IMR-90 (cell line): ENCODE measurements around the gene BET1L. TPM values are rescaled to one million over a fixed set of nuclear protein-coding genes. Genes with fewer than 3 reads are reported as not detected.

Source experiments
- ATAC-seq: fragments of 200-7000 bp; cut with Tn5 transposase; 2 replicates; pipeline ENCODE4 v1.9.1; 2020; ENCODE audit warnings: low read depth, mild to moderate bottlenecking, moderate library complexity
- BruUV-seq: library from RNA; stranded (reverse); fragments of 400-500 nt; replicated peaks from 2 replicates; lab custom pipeline; 2021; lab: Mats Ljungman, UMichigan
- CTCF ChIA-PET: fragments of 300-600 bp; formaldehyde crosslinking; extraction: SDS; loops from one replicate; lab custom pipeline; 2021; ENCODE audit warnings: antibody characterized with exemption; lab: Yijun Ruan, JAX
- POLR2A ChIA-PET: fragments of 300-600 bp; sonication (Branson Sonifier 250); formaldehyde crosslinking; loops from one replicate; lab custom pipeline; 2022; ENCODE audit warnings: antibody characterized with exemption; ENCODE audit not compliant: unreplicated experiment; lab: Charles Lee
- DNase-seq: peaks from one replicate; pipeline ENCODE4 v3.0.0; 2013
- H2AFZ ChIP-seq: replicated peaks from 2 replicates; pipeline ENCODE3; 2013; ENCODE audit warnings: low read length, mild to moderate bottlenecking; ENCODE audit not compliant: poor library complexity
- H2AK5ac ChIP-seq: 2 replicates; pipeline ENCODE4 v1.6.1; 2013; ENCODE audit warnings: low read depth, low read length, inconsistent platforms
- H2AK9ac ChIP-seq: replicated peaks from 2 replicates; pipeline ENCODE3; 2013; ENCODE audit warnings: mild to moderate bottlenecking, low read depth, low read length, moderate library complexity; ENCODE audit not compliant: poor library complexity
- H2BK120ac ChIP-seq: 2 replicates; pipeline ENCODE4 v1.6.1; 2013; ENCODE audit warnings: low read depth, low read length, inconsistent platforms
- H2BK15ac ChIP-seq: 3 replicates; pipeline ENCODE4 v1.6.1; 2013; ENCODE audit warnings: low read depth, low read length, inconsistent platforms
- H2BK20ac ChIP-seq: 2 replicates; pipeline ENCODE4 v1.6.1; 2013; ENCODE audit warnings: low read depth, mild to moderate bottlenecking, inconsistent platforms, low read length, moderate library complexity
- H2BK5ac ChIP-seq: 2 replicates; pipeline ENCODE4 v1.6.1; 2013; ENCODE audit warnings: mild to moderate bottlenecking, low read depth, low read length, inconsistent platforms; ENCODE audit not compliant: poor library complexity, severe bottlenecking
- H3K14ac ChIP-seq: replicated peaks from 2 replicates; pipeline ENCODE4 v1.6.1; 2013; ENCODE audit warnings: low read depth, low read length, inconsistent platforms
- H3K18ac ChIP-seq: 2 replicates; pipeline ENCODE4 v1.6.1; 2013; ENCODE audit warnings: low read depth, low read length, control low read depth
- H3K23ac ChIP-seq: 2 replicates; pipeline ENCODE4 v1.6.1; 2013; ENCODE audit warnings: low read depth, low read length, inconsistent platforms
- H3K27ac ChIP-seq: 2 replicates; pipeline ENCODE4 v1.5.1; 2013; ENCODE audit warnings: mild to moderate bottlenecking, control low read depth, low read length; ENCODE audit not compliant: insufficient read depth
- H3K27me3 ChIP-seq: 2 replicates; pipeline ENCODE4 v1.6.1; 2013; ENCODE audit warnings: low read length; ENCODE audit not compliant: control insufficient read depth, insufficient read depth
- H3K36me3 ChIP-seq: 2 replicates; pipeline ENCODE4 v1.6.1; 2013; ENCODE audit warnings: low read length, mixed read lengths; ENCODE audit not compliant: control insufficient read depth, insufficient read depth
- H3K4ac ChIP-seq: 2 replicates; pipeline ENCODE4 v1.6.1; 2013; ENCODE audit warnings: low read depth, low read length, inconsistent platforms
- H3K4me1 ChIP-seq: 2 replicates; pipeline ENCODE4 v1.6.1; 2013; ENCODE audit warnings: low read length, mixed read lengths; ENCODE audit not compliant: control insufficient read depth, insufficient read depth
- H3K4me2 ChIP-seq: 2 replicates; pipeline ENCODE4 v1.6.1; 2013; ENCODE audit warnings: low read depth, mild to moderate bottlenecking, control low read depth, low read length, moderate library complexity
- H3K4me3 ChIP-seq: 2 replicates; pipeline ENCODE4 v1.5.1; 2013; ENCODE audit warnings: low read depth, mild to moderate bottlenecking, control low read depth, low read length, moderate library complexity; ENCODE audit not compliant: insufficient read depth
- H3K56ac ChIP-seq: 2 replicates; pipeline ENCODE4 v1.6.1; 2013; ENCODE audit warnings: low read length, inconsistent platforms; ENCODE audit not compliant: insufficient read depth; ENCODE audit errors: extremely low read depth
- H3K79me1 ChIP-seq, 2 experiments: 2 replicates each; pipeline ENCODE4 v1.6.1; 2013; ENCODE audit warnings: low read length in 2 of 2, inconsistent platforms in 1 of 2, low read depth in 1 of 2
- H3K9ac ChIP-seq: 2 replicates; pipeline ENCODE4 v1.6.1; 2013; ENCODE audit warnings: low read depth, low read length, control low read depth
- H3K9me1 ChIP-seq: 2 replicates; pipeline ENCODE4 v1.6.1; 2013; ENCODE audit warnings: low read length, inconsistent platforms; ENCODE audit not compliant: insufficient read depth
- H3K9me3 ChIP-seq: 2 replicates; pipeline ENCODE4 v1.6.1; 2013; ENCODE audit warnings: low read length; ENCODE audit not compliant: control insufficient read depth, insufficient read depth
- H4K20me1 ChIP-seq: 2 replicates; pipeline ENCODE4 v1.6.1; 2013; ENCODE audit warnings: low read length, inconsistent platforms; ENCODE audit not compliant: insufficient read depth
- H4K5ac ChIP-seq: 2 replicates; pipeline ENCODE4 v1.6.1; 2013; ENCODE audit warnings: mild to moderate bottlenecking, low read depth, low read length, control low read depth
- H4K8ac ChIP-seq, 2 experiments: 2 replicates each; pipeline ENCODE4 v1.6.1; 2013; ENCODE audit warnings: low read depth in 2 of 2, low read length in 2 of 2, control low read depth in 1 of 2, inconsistent platforms in 1 of 2
- H4K91ac ChIP-seq: 2 replicates; pipeline ENCODE4 v1.6.1; 2013; ENCODE audit warnings: low read depth, low read length, inconsistent platforms; ENCODE audit not compliant: insufficient read depth
- BHLHE40 ChIP-seq: fragments of 150-350 bp; IDR thresholded peaks from 2 replicates; pipeline ENCODE4 v1.6.1; 2016; ENCODE audit warnings: mild to moderate bottlenecking, low read depth, low read length
- CEBPB ChIP-seq: IDR thresholded peaks from 2 replicates; pipeline ENCODE4 v1.6.1; 2012; ENCODE audit warnings: low read depth, low read length, improper control_type of control experiment
- CHD1 ChIP-seq: IDR thresholded peaks from 2 replicates; pipeline ENCODE4 v1.6.1; 2012; ENCODE audit warnings: low read depth, low read length, improper control_type of control experiment
- FOS ChIP-seq: fragments of 150-350 bp; IDR thresholded peaks from 2 replicates; pipeline ENCODE4 v1.6.1; 2016; ENCODE audit warnings: low read depth, low read length
- MAFK ChIP-seq: IDR thresholded peaks from 2 replicates; pipeline ENCODE4 v1.6.1; 2012; ENCODE audit warnings: low read depth, low read length, improper control_type of control experiment
- MAZ ChIP-seq: IDR thresholded peaks from 2 replicates; pipeline ENCODE4 v1.6.1; 2012; ENCODE audit warnings: low read depth, mild to moderate bottlenecking, low read length, improper control_type of control experiment, moderate library complexity, borderline replicate concordance
- MXI1 ChIP-seq: IDR thresholded peaks from 2 replicates; pipeline ENCODE4 v1.6.1; 2012; ENCODE audit warnings: low read depth, mild to moderate bottlenecking, low read length, moderate library complexity, borderline replicate concordance
- NFE2L2 ChIP-seq: fragments of 150-350 bp; IDR thresholded peaks from 2 replicates; pipeline ENCODE4 v1.6.1; 2016; ENCODE audit warnings: low read depth, mild to moderate bottlenecking, low read length
- POLR2A ChIP-seq: IDR thresholded peaks from 2 replicates; pipeline ENCODE4 v1.6.1; 2012; ENCODE audit warnings: mild to moderate bottlenecking, low read depth, low read length
- RCOR1 ChIP-seq: IDR thresholded peaks from 2 replicates; pipeline ENCODE4 v1.6.1; 2012; ENCODE audit warnings: mild to moderate bottlenecking, low read length, improper control_type of control experiment; ENCODE audit not compliant: insufficient replicate concordance
- RFX5 ChIP-seq: IDR thresholded peaks from 2 replicates; pipeline ENCODE4 v1.8.0; 2012; ENCODE audit warnings: low read depth, mild to moderate bottlenecking, low read length, moderate library complexity
- SMC3 ChIP-seq: fragments of 150-350 bp; IDR thresholded peaks from 2 replicates; pipeline ENCODE4 v1.6.1; 2016; ENCODE audit warnings: low read depth, mild to moderate bottlenecking, antibody characterized with exemption, low read length, moderate library complexity
- WGBS, 2 experiments: methylation state at CpG; one replicate each; pipeline versions ENCODE4 v1.1.5 to v1.1.7; 2013; ENCODE audit warnings: missing lambda C conversion rate in 2 of 2; ENCODE audit not compliant: insufficient read length in 1 of 2; ENCODE audit errors: extremely low coverage in 2 of 2; 5-methylcytosine and 5-hydroxymethylcytosine counted together
- dilution Hi-C: fragments of 300-500 bp; cut with HindIII; formaldehyde crosslinking; loops from one replicate; pipeline ENCODE4 v1.14.3; 2018; ENCODE audit warnings: low sequenced_read_pairs; ENCODE audit not compliant: unreplicated experiment
- in situ Hi-C: fragments of 300-500 bp; cut with MboI; formaldehyde crosslinking; loops from 3 replicates; pipeline ENCODE4 v1.14.3; 2019; ENCODE audit warnings: low sequenced_read_pairs, inconsistent platforms, mixed read lengths
- intact Hi-C: fragments of 100-400 bp; cut with micrococcal nuclease; formaldehyde crosslinking; loops from 2 replicates; pipeline ENCODE4 v1.10.0; 2022
- polyA plus RNA-seq, 3 experiments: library from polyadenylated mRNA; depleted of rRNA; stranded (reverse); fragments of >200 nt; gene quantifications; 2 replicates each; pipeline ENCODE4 v1.2.3, GENCODE V29; 2012; ENCODE audit warnings: low replicate concordance in 1 of 3
- total RNA-seq: library from RNA; depleted of rRNA; stranded (reverse); fragments of >200 nt; gene quantifications from 2 replicates; pipeline ENCODE4 v1.2.3, GENCODE V29; 2012
- TF ChIP-seq, protein P1 (sequence below): conservative IDR thresholded peaks from 2 replicates; pipeline ENCODE4 v1.5.1; 2012; ENCODE audit warnings: mild to moderate bottlenecking, low read depth, low read length, improper control_type of control experiment
- TF ChIP-seq, protein P2 (sequence below): fragments of 150-350 bp; IDR thresholded peaks from 2 replicates; pipeline ENCODE4 v1.6.1; 2016; ENCODE audit warnings: low read depth, mild to moderate bottlenecking, low read length, moderate library complexity, borderline replicate concordance
- TF ChIP-seq, protein P3 (sequence below): fragments of 150-350 bp; IDR thresholded peaks from 2 replicates; pipeline ENCODE4 v1.6.1; 2017; ENCODE audit warnings: mild to moderate bottlenecking, antibody characterized with exemption, low read length, low read depth

The BET1L gene
- total and polyA plus RNA-seq, 2 of the 4 experiments (the other 2 are of a cell fraction), result 10.8 to 90.7 TPM

DNA sequence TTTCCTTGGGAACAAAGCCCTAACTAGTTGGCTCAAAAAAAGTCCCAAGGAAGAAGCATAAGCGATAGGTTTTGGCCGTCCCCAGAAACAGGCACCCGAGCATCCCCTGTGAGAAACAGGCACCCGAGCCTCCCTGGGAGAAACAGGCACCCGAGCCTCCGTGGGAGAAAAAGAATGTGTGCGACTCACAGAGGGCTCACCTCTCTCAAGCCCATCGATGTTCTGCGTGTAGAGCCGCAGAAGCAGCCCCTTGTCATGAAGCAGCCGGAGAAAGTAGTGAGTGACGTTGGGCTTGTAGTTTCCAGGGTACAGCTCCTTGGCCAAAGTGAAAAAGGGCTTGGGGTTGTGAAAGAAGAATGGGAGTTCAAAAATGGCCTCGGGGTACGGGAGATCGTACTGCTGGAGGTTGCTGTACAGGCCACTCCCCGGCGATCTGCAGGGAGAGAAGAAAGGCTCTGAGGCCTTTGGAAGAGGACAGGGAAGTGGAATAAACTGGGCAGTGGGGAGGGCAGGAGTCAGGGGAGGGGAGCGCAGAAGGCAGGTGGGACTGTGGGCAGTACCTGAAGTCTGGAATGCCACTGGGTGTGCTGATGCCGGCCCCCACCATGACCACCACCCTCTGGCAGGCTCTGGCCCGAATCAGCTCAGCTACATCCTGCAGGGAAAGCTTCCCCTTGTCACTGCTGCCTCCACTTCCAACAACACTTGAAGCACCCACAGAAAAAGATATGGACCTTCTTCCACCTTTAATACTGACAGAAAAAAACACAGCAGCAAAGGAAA is 25.8 kb upstream of the BET1L start:
- in situ Hi-C loops, result no loop called here
- BruUV-seq, result no TSS peak
- no peak overlapping the region for H2BK5ac ChIP-seq
- H2BK120ac ChIP-seq, result no peak overlapping the region
- no peak overlapping the region for H2AFZ ChIP-seq
- H3K56ac ChIP-seq, result no peak overlapping the region
- H3K14ac ChIP-seq, result no peak overlapping the region
- H3K4me2 ChIP-seq, result no peak overlapping the region
- peaks cover 5% of the 10 kb centered on the region for H4K20me1 ChIP-seq
- dilution Hi-C loops, result no loop called here
- H2AK5ac ChIP-seq, result no peak overlapping the region
- H2BK15ac ChIP-seq, result no peak overlapping the region
- no peak overlapping the region for H4K8ac ChIP-seq
- no peaks in the 10 kb centered on the region for H3K9me3 ChIP-seq
- H4K5ac ChIP-seq, result no peak overlapping the region
- no peaks in the 10 kb centered on the region for H3K9me1 ChIP-seq
- peaks cover 2% of the 10 kb centered on the region for H3K4me1 ChIP-seq
- H3K23ac ChIP-seq, result no peak overlapping the region; the same call in 1 of the 2 replicates
- intact Hi-C loops, result no loop called here
- ChIA-PET CTCF (no interaction called here), POLR2A (no interaction called here)
- peak overlapping the region; percentile 13 for H2AK9ac ChIP-seq
- ATAC-seq, result no peak
- DNase-seq, result no peak
- peaks cover 2% of the 10 kb centered on the region; the same call in 1 of the 2 replicates for H3K36me3 ChIP-seq
- no peak overlapping the region for H3K18ac ChIP-seq
- H3K27me3 ChIP-seq, result no peaks in the 10 kb centered on the region
- H3K27ac ChIP-seq, result no peak overlapping the region
- no peak overlapping the region for H3K4ac ChIP-seq
- no peak overlapping the region for H3K9ac ChIP-seq
- no peak overlapping the region for H3K4me3 ChIP-seq
- H3K79me1 ChIP-seq, result peaks cover 9 to 44% of the 10 kb centered on the region in 2 experiments; a peak in 3 of 4 replicates
- 98% methylated on average over 11 of the region's 20 CpGs; no CpG with 5 or more reads in 1 of the 2 experiments for WGBS, 2 experiments
- H4K91ac ChIP-seq, result no peak overlapping the region
- H2BK20ac ChIP-seq, result no peak overlapping the region
- no peak for TF ChIP-seq MAZ
- TF ChIP-seq, protein P1, sequence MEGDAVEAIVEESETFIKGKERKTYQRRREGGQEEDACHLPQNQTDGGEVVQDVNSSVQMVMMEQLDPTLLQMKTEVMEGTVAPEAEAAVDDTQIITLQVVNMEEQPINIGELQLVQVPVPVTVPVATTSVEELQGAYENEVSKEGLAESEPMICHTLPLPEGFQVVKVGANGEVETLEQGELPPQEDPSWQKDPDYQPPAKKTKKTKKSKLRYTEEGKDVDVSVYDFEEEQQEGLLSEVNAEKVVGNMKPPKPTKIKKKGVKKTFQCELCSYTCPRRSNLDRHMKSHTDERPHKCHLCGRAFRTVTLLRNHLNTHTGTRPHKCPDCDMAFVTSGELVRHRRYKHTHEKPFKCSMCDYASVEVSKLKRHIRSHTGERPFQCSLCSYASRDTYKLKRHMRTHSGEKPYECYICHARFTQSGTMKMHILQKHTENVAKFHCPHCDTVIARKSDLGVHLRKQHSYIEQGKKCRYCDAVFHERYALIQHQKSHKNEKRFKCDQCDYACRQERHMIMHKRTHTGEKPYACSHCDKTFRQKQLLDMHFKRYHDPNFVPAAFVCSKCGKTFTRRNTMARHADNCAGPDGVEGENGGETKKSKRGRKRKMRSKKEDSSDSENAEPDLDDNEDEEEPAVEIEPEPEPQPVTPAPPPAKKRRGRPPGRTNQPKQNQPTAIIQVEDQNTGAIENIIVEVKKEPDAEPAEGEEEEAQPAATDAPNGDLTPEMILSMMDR, result no peak
- no peak for TF ChIP-seq POLR2A
- no peak for TF ChIP-seq MXI1
- no peak for TF ChIP-seq MAFK
- no peak for TF ChIP-seq RCOR1
- TF ChIP-seq, protein P2, sequence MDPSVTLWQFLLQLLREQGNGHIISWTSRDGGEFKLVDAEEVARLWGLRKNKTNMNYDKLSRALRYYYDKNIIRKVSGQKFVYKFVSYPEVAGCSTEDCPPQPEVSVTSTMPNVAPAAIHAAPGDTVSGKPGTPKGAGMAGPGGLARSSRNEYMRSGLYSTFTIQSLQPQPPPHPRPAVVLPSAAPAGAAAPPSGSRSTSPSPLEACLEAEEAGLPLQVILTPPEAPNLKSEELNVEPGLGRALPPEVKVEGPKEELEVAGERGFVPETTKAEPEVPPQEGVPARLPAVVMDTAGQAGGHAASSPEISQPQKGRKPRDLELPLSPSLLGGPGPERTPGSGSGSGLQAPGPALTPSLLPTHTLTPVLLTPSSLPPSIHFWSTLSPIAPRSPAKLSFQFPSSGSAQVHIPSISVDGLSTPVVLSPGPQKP, result no peak
- no peak for TF ChIP-seq BHLHE40
- no peak for TF ChIP-seq RFX5
- TF ChIP-seq, protein P3, sequence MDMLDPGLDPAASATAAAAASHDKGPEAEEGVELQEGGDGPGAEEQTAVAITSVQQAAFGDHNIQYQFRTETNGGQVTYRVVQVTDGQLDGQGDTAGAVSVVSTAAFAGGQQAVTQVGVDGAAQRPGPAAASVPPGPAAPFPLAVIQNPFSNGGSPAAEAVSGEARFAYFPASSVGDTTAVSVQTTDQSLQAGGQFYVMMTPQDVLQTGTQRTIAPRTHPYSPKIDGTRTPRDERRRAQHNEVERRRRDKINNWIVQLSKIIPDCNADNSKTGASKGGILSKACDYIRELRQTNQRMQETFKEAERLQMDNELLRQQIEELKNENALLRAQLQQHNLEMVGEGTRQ, result no peak
- no peak for TF ChIP-seq SMC3
- no peak for TF ChIP-seq CHD1
- TF ChIP-seq NFE2L2, result no peak
- no peak for TF ChIP-seq FOS
- no peak for TF ChIP-seq CEBPB
